GM19035 (cell line): ENCODE data around the gene PPP4R4.

Experiments used
- ATAC-seq: cut with Tn5 transposase; IDR thresholded peaks from one replicate; pipeline ENCODE4 v1.9.1; 2021; ENCODE audit not compliant: unreplicated experiment

Gene PPP4R4

DNA sequence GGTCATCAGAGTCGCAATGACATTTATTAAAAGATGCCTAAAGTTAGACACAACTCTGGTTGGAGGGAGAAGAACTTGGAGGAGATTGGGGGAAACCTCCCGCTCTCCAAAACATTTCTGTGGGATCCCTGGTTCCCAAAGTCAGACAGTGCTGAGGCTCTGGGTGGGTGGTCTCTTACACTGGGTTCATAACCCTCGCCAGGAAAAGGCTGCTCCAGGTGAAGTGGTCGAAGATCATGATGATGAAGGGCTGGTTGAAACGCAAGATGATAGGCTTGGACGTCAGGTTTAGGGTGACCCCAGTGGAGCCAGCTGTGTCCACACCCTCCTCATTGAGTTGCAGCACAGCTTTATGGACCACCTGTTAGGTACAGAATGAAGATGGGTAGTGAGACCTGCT is 130.1 kb downstream of the PPP4R4 start:
- no peak for ATAC-seq

GRCh38 chr14:94305620-94306019 is 131.5 kb downstream of the PPP4R4 start:
- ATAC-seq: no peak

DNA sequence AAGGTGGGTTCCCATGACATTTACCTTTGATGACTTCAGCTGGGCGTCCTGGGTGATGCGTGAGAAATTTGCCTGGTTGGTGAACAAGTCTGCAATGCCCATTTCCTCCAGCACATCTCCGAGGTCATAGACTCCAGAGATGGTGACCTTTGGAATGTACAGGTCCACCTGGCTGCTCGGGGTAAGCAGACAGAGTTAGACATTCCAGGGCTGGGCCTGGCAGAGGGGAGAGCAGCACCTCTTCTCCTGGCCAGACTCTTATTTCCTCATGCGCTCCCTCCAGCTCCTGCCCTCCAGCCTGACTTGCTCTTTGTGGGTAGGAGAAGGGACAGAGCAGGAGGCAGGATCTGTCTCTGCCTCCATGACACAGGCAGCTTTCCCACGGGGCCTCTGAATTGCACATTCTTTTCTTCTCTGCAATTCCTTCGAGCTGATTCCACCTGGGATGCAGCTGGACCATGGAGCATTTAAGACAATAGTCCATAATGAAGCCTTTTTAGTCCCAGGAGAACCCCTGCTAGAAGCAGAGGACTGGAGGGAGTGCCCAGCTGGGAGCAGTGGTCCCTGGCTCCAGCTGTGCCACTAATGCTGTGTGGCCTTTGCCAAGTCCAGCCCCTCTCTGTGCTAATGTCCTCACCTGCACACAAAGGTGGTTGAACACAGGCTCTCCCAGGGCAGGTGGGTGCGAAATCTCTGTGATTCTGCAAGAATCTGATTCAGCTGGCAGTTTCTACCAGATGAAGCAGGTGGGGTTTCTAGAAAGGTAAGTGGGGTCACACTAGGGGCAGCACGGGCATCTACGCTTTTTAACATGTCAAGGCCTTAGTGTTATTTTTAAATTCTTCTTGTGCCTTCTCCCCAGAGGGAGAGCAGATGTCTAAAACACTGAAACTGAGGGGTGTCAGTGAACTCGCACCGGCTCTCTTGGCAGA is 132.2 kb downstream of the PPP4R4 start:
- ATAC-seq: no peak

- ATAC-seq: no peak
Measured at GRCh38 chr14:94307410-94307992, 133.4 kb downstream of the PPP4R4 start.

- ATAC-seq: no peak
Measured at GRCh38 chr14:94309721-94310120, 135.6 kb downstream of the PPP4R4 start.

DNA sequence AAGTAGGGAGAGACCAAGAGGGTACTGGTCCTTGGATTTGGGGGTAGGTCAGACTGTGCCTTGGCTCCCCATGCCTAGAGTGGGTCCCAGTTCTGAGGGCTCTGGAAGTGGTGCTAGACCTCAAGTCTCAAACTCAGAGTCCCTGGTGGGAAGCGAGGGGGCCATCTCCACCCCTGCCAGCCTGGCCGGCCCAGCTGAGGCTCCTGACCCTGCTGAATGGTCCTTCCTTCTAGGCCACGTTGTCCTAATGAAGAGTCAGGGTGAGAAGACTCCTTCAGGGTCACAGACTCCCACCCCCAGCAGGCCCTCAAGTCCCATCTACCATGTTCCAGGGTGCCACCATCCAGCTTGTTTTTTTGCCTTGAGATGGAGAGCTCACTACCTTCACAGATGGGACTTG is 136.1 kb downstream of the PPP4R4 start:
- no peak for ATAC-seq

- no peak for ATAC-seq
Measured at GRCh38 chr14:94312481-94313246, 138.5 kb downstream of the PPP4R4 start.

GRCh38 chr14:94313991-94314655 is 140.0 kb downstream of the PPP4R4 start:
- no peak for ATAC-seq

- ATAC-seq: no peak
Measured at GRCh38 chr14:94314890-94315289, 140.8 kb downstream of the PPP4R4 start.

DNA sequence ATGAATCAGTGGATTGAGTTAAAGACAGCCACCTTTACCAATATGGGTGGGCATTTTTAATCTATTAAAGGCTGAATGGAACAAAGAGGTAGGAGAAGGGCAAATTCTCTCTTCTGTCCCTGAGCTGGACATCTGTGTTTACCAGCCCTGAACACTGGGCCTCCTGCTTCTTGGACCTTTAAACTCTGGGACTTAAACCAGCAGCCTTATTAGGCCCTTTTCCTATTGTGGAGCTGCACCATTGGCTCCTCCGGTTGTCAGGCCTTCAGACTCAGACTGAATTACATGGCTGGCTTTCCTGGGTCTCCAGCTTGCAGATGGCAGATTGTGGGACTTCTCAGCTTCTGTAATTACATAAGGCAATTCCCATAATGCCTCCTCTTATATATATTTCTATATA is 142.6 kb downstream of the PPP4R4 start:
- no peak for ATAC-seq

- no peak for ATAC-seq
Measured at GRCh38 chr14:94317259-94317658, 143.1 kb downstream of the PPP4R4 start.

DNA sequence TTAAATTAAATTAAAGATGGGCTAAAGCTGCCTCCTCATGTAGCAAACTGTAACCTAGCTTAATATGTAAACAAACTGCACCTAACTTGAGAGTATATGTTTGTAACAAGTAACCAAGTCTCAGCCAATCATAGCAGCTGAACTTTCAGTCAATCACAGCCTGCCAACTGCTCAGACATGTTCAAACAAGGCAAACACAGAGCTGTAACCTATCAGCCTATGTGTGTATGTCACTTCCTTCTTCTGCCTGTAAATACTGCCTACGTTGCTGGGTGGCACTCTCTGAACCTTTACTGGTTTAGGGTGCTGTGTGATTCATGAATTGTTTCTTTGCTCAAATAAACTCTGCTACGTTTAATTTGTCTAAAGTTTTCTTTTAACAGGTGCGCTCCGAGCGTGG is 146.1 kb downstream of the PPP4R4 start:
- no peak for ATAC-seq

GRCh38 chr14:94321421-94322271 is 147.5 kb downstream of the PPP4R4 start:
- ATAC-seq: no peak

DNA sequence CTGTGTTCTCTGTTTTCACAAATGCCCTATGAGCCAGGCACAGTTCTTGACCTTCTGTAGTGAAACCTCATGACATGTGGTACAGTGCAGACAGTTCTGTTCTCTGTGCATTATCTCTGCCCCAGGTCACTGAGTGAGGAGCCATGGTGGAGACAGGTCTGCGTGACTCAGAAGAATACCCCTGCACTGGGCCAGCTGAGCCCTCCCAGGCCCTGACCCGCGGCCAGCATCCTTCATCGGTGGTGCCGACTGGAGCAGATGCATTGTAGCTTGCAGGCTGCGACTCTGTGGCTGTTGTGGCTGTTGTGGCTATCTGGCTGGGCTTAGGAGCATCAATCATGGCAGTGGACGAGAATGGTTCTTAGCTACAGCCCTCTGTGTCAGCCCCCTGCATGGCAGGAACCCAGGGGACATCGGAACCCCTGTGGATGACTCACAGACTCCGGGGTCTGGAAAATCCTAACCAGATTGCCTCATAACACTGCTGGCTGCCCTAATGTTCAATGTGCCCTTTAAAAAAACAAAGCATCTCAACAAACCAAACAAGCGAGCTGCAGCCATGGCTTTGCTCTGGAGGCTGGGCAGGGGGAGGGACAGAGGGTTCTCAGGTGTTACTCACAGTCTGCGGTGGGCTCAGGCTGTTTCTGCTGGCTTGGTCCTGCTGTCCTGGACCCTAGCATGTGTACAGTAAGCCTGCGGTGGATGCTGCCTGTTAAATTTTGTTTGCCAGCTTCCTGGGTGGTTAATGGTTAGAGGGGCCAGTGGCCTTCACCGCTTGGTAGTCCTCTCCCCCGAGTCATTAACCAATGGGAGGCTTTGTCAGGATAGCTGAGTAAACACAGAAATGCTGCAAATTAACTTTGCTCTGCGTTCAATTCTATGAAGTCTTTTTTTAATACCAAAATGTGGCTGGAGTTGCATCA is 148.8 kb downstream of the PPP4R4 start, which contains the start of gene SERPINA6:
Gene SERPINA6 (minus strand): TSS at position 689 of the 923 bp plus-strand sequence. CDS start 8,688 bp downstream, outside the sequence.
- no peak for ATAC-seq

- no peak for ATAC-seq
Measured at GRCh38 chr14:94328196-94328595, 154.1 kb downstream of the PPP4R4 start.
